PC-3 (cell line): Measurements from ENCODE around the gene STAT5A. TPM values are rescaled to one million over a fixed set of nuclear protein-coding genes. Genes with fewer than 3 reads are reported as not detected.

Experiments
- ATAC-seq: fragments of 200-7000 bp; cut with Tn5 transposase; 2 replicates; pipeline ENCODE4 v1.9.1; 2020; ENCODE audit warnings: mild to moderate bottlenecking, moderate library complexity
- BruUV-seq: library from RNA; stranded (reverse); fragments of 400-500 nt; replicated peaks from 2 replicates; lab custom pipeline; 2021; lab: Mats Ljungman, UMichigan
- CTCF ChIA-PET: fragments of 300-600 bp; sonication (Branson Sonifier 250); formaldehyde crosslinking; loops from one replicate; lab custom pipeline; 2022; ENCODE audit warnings: antibody characterized with exemption; lab: Charles Lee
- POLR2A ChIA-PET: fragments of 300-600 bp; sonication (Branson Sonifier 250); formaldehyde crosslinking; loops from one replicate; lab custom pipeline; 2022; ENCODE audit warnings: antibody characterized with exemption; ENCODE audit not compliant: unreplicated experiment; lab: Charles Lee
- DNase-seq: peaks from one replicate; pipeline ENCODE4 v3.0.0-alpha.2; 2015
- H2AFZ ChIP-seq: fragments of 300-600 bp; sonication (generic); 2 replicates; pipeline ENCODE4 v1.6.0; 2016; ENCODE audit warnings: antibody characterized with exemption, low read length
- H3F3A ChIP-seq: fragments of 300-600 bp; sonication (generic); one replicate; pipeline ENCODE4 v1.6.0; 2017; ENCODE audit warnings: antibody characterized with exemption, low read length, control low read depth, mild to moderate bottlenecking; ENCODE audit not compliant: unreplicated experiment
- H3K27ac ChIP-seq: fragments of 300-600 bp; sonication (generic); 2 replicates; pipeline ENCODE4 v1.5.1; 2016; ENCODE audit warnings: mild to moderate bottlenecking, low read length
- H3K27me3 ChIP-seq: fragments of 300-600 bp; sonication (generic); 2 replicates; pipeline ENCODE4 v1.6.1; 2016; ENCODE audit warnings: low read length, mixed read lengths
- H3K36me3 ChIP-seq: fragments of 300-600 bp; sonication (generic); 2 replicates; pipeline ENCODE4 v1.6.1; 2016; ENCODE audit warnings: low read depth, mixed run types, low read length, mixed read lengths
- H3K4me1 ChIP-seq: fragments of 300-600 bp; sonication (generic); 2 replicates; pipeline ENCODE4 v1.5.1; 2016; ENCODE audit warnings: low read length; ENCODE audit not compliant: insufficient read depth
- H3K4me2 ChIP-seq: fragments of 300-600 bp; sonication (generic); 2 replicates; pipeline ENCODE4 v1.6.0; 2016; ENCODE audit warnings: low read length
- H3K4me3 ChIP-seq: fragments of 300-600 bp; sonication (generic); 2 replicates; pipeline ENCODE4 v1.5.1; 2016; ENCODE audit warnings: mild to moderate bottlenecking, low read length, mixed read lengths
- H3K79me2 ChIP-seq: fragments of 300-600 bp; sonication (generic); 2 replicates; pipeline ENCODE4 v1.6.1; 2017; ENCODE audit warnings: low read length, mixed read lengths
- H3K9ac ChIP-seq: fragments of 300-600 bp; sonication (generic); 2 replicates; pipeline ENCODE4 v1.6.0; 2016; ENCODE audit warnings: mild to moderate bottlenecking, low read length
- H3K9me2 ChIP-seq: fragments of 300-600 bp; sonication (generic); replicated peaks from 2 replicates; pipeline ENCODE4 v1.6.1; 2016; ENCODE audit warnings: mixed run types, low read length, mixed read lengths
- H3K9me3 ChIP-seq: fragments of 300-600 bp; sonication (generic); 2 replicates; pipeline ENCODE4 v1.6.1; 2016; ENCODE audit warnings: low read length, mixed read lengths
- H4K20me1 ChIP-seq: fragments of 300-600 bp; sonication (generic); 2 replicates; pipeline ENCODE4 v1.6.1; 2016; ENCODE audit warnings: low read length, mixed read lengths
- CTCF ChIP-seq: fragments of 300-600 bp; sonication (generic); conservative IDR thresholded peaks from 2 replicates; pipeline ENCODE4 v1.5.1; 2017; ENCODE audit warnings: antibody characterized with exemption, low read depth, mild to moderate bottlenecking, low read length
- EZH2 ChIP-seq: fragments of 300-600 bp; sonication (generic); IDR thresholded peaks from one replicate; pipeline ENCODE4 v1.6.1; 2017; ENCODE audit warnings: antibody characterized with exemption, mild to moderate bottlenecking, low read length; ENCODE audit not compliant: unreplicated experiment
- EZH2phosphoT487 ChIP-seq: fragments of 300-600 bp; sonication (generic); IDR thresholded peaks from 2 replicates; pipeline ENCODE4 v1.6.1; 2018; ENCODE audit warnings: mild to moderate bottlenecking, antibody characterized with exemption, low read length, borderline replicate concordance
- intact Hi-C: fragments of 100-400 bp; cut with micrococcal nuclease; formaldehyde crosslinking; loops from 2 replicates; pipeline ENCODE4 v1.9.0; 2023
- total RNA-seq: library from RNA; depleted of rRNA; stranded (reverse); fragments of >200 nt; gene quantifications from 2 replicates; pipeline ENCODE4 v1.2.3, GENCODE V29; 2014

STAT5A gene
- total RNA-seq, 1 experiment from 2014 or later, result not detected

- Histone ChIP-seq H3K79me2 (no peaks in the 10 kb centered on the region), H3F3A (no peaks in the 10 kb centered on the region), H3K9me2 (no peaks in the 10 kb centered on the region), H3K4me1 (no peaks in the 10 kb centered on the region), H3K27ac (no peak overlapping the region), H3K9me3 (no peaks in the 10 kb centered on the region), H3K4me3 (no peak overlapping the region), H3K27me3 (no peaks in the 10 kb centered on the region), H2AFZ (no peak overlapping the region), H3K9ac (no peak overlapping the region), H3K4me2 (no peak overlapping the region), H4K20me1 (no peaks in the 10 kb centered on the region), H3K36me3 (no peaks in the 10 kb centered on the region)
- DNase-seq, result no peak
- no peak for ATAC-seq
- no TSS peak for BruUV-seq
- POLR2A ChIA-PET, result no interaction called here
- CTCF ChIA-PET, result no interaction called here
- TF ChIP-seq EZH2phosphoT487, result no peak
- no peak for TF ChIP-seq CTCF
- no peak for TF ChIP-seq EZH2
- intact Hi-C loops, result no loop called here
Observed at GRCh38 chr17:42334677-42335076, 46.4 kb downstream of the STAT5A start.

DNA sequence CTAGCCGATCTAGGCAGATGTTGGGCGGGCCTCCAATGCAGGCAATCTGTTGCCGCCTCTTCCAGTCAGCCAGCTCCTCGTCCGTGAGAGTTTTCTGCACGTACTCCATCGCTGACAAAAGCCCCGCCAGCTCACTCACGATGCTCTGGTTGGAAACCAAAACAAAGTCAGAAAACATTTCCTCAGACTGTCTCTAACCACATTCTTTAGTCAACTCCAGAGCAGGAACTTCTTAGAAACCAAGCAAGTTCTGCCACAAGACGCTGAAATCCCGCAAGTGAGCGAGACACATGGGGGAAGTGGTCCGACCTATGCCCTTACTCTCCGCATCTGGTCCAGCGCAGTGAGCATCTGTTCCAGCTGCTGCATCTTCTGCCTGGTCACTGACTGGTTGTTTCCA is 49.1 kb downstream of the STAT5A start:
- no TSS peak for BruUV-seq
- DNase-seq (no peak), ATAC-seq (no peak)
- H3K79me2 ChIP-seq, result no peaks in the 10 kb centered on the region
- intact Hi-C loops, result no loop called here
- no peaks in the 10 kb centered on the region for H3K9me2 ChIP-seq
- H3K9ac ChIP-seq, result no peak overlapping the region
- no peaks in the 10 kb centered on the region for H3K36me3 ChIP-seq
- no peaks in the 10 kb centered on the region for H3K27me3 ChIP-seq
- POLR2A ChIA-PET, result no interaction called here
- no peak overlapping the region for H2AFZ ChIP-seq
- no peak overlapping the region for H3K4me3 ChIP-seq
- H3K4me1 ChIP-seq, result no peaks in the 10 kb centered on the region
- no peak for TF ChIP-seq EZH2
- no peak for TF ChIP-seq EZH2phosphoT487
- TF ChIP-seq CTCF, result no peak
- no peak overlapping the region for H3K4me2 ChIP-seq
- CTCF ChIA-PET, result no interaction called here
- no peaks in the 10 kb centered on the region for H4K20me1 ChIP-seq
- H3K9me3 ChIP-seq, result no peaks in the 10 kb centered on the region
- H3K27ac ChIP-seq, result no peak overlapping the region
- H3F3A ChIP-seq, result no peaks in the 10 kb centered on the region

DNA sequence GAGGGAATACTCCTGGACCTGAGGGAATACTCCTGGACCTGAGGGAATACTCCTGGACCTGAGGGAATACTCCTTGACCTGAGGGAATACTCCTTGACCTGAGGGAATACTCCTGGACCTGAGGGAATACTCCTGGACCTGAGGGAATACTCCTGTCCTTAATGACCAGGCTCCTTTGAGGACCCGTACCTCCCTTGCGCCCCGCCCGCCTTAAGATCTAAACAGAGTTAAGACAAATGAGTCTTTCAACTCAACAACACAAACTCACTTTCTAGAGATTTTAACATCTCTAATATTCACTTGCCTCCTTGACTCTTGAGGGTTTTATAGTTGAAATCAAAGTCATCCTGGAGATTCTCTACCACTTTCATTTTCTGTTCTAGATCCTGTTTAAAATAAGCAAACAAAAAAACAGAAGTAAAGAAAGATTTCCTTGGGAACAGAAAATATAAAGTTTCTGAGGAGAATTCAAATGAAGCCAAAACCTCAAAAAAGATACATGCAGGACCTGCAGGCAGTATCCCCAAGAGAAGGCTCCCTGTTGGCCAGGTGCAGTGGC is 50.2 kb downstream of the STAT5A start:
- Histone ChIP-seq H3K4me2 (no peak overlapping the region), H4K20me1 (no peaks in the 10 kb centered on the region), H3K4me3 (no peak overlapping the region), H3K9me2 (no peaks in the 10 kb centered on the region), H3K9me3 (no peaks in the 10 kb centered on the region), H3K27me3 (no peaks in the 10 kb centered on the region), H3K9ac (no peak overlapping the region), H3K79me2 (no peaks in the 10 kb centered on the region), H3K27ac (no peak overlapping the region), H3K36me3 (no peaks in the 10 kb centered on the region), H2AFZ (no peak overlapping the region), H3K4me1 (no peaks in the 10 kb centered on the region), H3F3A (no peaks in the 10 kb centered on the region)
- no TSS peak for BruUV-seq
- no peak for TF ChIP-seq EZH2phosphoT487
- TF ChIP-seq EZH2, result no peak
- TF ChIP-seq CTCF, result no peak
- POLR2A ChIA-PET, result no interaction called here
- intact Hi-C loops, result no loop called here
- DNase-seq, result no peak
- no peak for ATAC-seq
- CTCF ChIA-PET, result no interaction called here
